DOHH2 (cell line): ENCODE data around the gene AP4E1.

Source experiments
- H3F3A ChIP-seq: fragments of 200-600 bp; sonication (generic), shearing (Covaris generic); 2 replicates; pipeline ENCODE4 v1.6.0; 2016; ENCODE audit warnings: antibody characterized with exemption, mild to moderate bottlenecking; ENCODE audit not compliant: control insufficient read depth, insufficient read depth
- H3K27ac ChIP-seq: fragments of 200-600 bp; sonication (generic); 2 replicates; pipeline ENCODE4 v1.5.1; 2014; ENCODE audit warnings: low read depth, mild to moderate bottlenecking, low read length, moderate library complexity
- H3K27me3 ChIP-seq: fragments of 200-600 bp; sonication (generic); 2 replicates; pipeline ENCODE4 v1.6.1; 2014; ENCODE audit warnings: mild to moderate bottlenecking, low read length, mixed read lengths; ENCODE audit not compliant: control insufficient read depth
- H3K36me3 ChIP-seq: fragments of 200-600 bp; sonication (generic); 2 replicates; pipeline ENCODE4 v1.6.1; 2014; ENCODE audit warnings: mild to moderate bottlenecking, low read length, moderate library complexity, mixed read lengths; ENCODE audit not compliant: control insufficient read depth
- H3K4me1 ChIP-seq: fragments of 200-600 bp; sonication (generic); 2 replicates; pipeline ENCODE4 v1.6.1; 2014; ENCODE audit warnings: mild to moderate bottlenecking, low read length, mixed read lengths; ENCODE audit not compliant: control insufficient read depth
- H3K4me2 ChIP-seq: fragments of 200-600 bp; sonication (generic); 2 replicates; pipeline ENCODE4 v1.6.0; 2014; ENCODE audit warnings: mild to moderate bottlenecking, low read length, moderate library complexity
- H3K4me3 ChIP-seq: fragments of 200-600 bp; sonication (generic); 2 replicates; pipeline ENCODE4 v1.5.1; 2014; ENCODE audit warnings: mild to moderate bottlenecking, low read length, mixed read lengths
- H3K79me2 ChIP-seq: fragments of 200-600 bp; sonication (generic); 2 replicates; pipeline ENCODE4 v1.6.1; 2014; ENCODE audit warnings: mild to moderate bottlenecking, low read length, mixed read lengths; ENCODE audit not compliant: control insufficient read depth
- H3K9me2 ChIP-seq: fragments of 200-600 bp; sonication (generic); replicated peaks from 2 replicates; pipeline ENCODE4 v1.6.1; 2014; ENCODE audit warnings: mild to moderate bottlenecking, low read length, mixed read lengths; ENCODE audit not compliant: control insufficient read depth
- H3K9me3 ChIP-seq: fragments of 200-600 bp; sonication (generic); 2 replicates; pipeline ENCODE4 v1.6.1; 2014; ENCODE audit warnings: antibody characterized with exemption, low read length, mixed read lengths; ENCODE audit not compliant: control insufficient read depth, insufficient read depth
- H4K20me1 ChIP-seq: fragments of 200-600 bp; sonication (generic); 2 replicates; pipeline ENCODE4 v1.6.0; 2014; ENCODE audit warnings: low read depth, mild to moderate bottlenecking, antibody characterized with exemption, low read length, moderate library complexity; ENCODE audit not compliant: control insufficient read depth, insufficient read depth
- CTCF ChIP-seq: fragments of 200-600 bp; sonication (generic); IDR thresholded peaks from one replicate; pipeline ENCODE4 v1.5.1; 2014; ENCODE audit warnings: antibody characterized with exemption, mild to moderate bottlenecking, low read depth, low read length; ENCODE audit not compliant: poor library complexity, severe bottlenecking
- EZH2phosphoT487 ChIP-seq: fragments of 200-600 bp; sonication (generic); IDR thresholded peaks from 2 replicates; pipeline ENCODE4 v1.6.1; 2017; ENCODE audit warnings: borderline replicate concordance, mild to moderate bottlenecking, antibody characterized with exemption, low read length, moderate library complexity, mixed read lengths

Gene AP4E1

GRCh38 chr15:50881121-50882048 is 27.1 kb upstream of the AP4E1 start:
- Histone ChIP-seq H3K4me3 (peak overlapping the region; percentile 9), H3K79me2 (no peaks in the 10 kb centered on the region), H3K36me3 (no peaks in the 10 kb centered on the region), H3K4me1 (peaks cover 63% of the 10 kb centered on the region), H3K27me3 (no peaks in the 10 kb centered on the region), H3K9me2 (no peaks in the 10 kb centered on the region), H3K9me3 (no peaks in the 10 kb centered on the region), H3K4me2 (peak overlapping the region; percentile 51), H3F3A (peaks cover 6% of the 10 kb centered on the region; the same call in 1 of the 2 replicates), H4K20me1 (no peaks in the 10 kb centered on the region), H3K27ac (no peak overlapping the region)
- TF ChIP-seq CTCF, result no peak
- no peak for TF ChIP-seq EZH2phosphoT487

GRCh38 chr15:50883903-50884302 is 24.6 kb upstream of the AP4E1 start:
- H3K4me1 ChIP-seq, result peaks cover 52% of the 10 kb centered on the region
- peak overlapping the region; percentile 12 for H3K4me3 ChIP-seq
- TF ChIP-seq CTCF (no peak), EZH2phosphoT487 (no peak)
- no peaks in the 10 kb centered on the region for H3K79me2 ChIP-seq
- no peaks in the 10 kb centered on the region for H3K36me3 ChIP-seq
- H3K4me2 ChIP-seq, result peak overlapping the region; percentile 45
- no peaks in the 10 kb centered on the region for H3K9me2 ChIP-seq
- no peaks in the 10 kb centered on the region for H3K27me3 ChIP-seq
- no peaks in the 10 kb centered on the region for H4K20me1 ChIP-seq
- peaks cover 6% of the 10 kb centered on the region; the same call in 1 of the 2 replicates for H3F3A ChIP-seq
- H3K27ac ChIP-seq, result no peak overlapping the region
- no peaks in the 10 kb centered on the region for H3K9me3 ChIP-seq

GRCh38 chr15:50884540-50884939 is 23.9 kb upstream of the AP4E1 start:
- H3K4me2 ChIP-seq, result peak overlapping the region; percentile 45
- H3K4me1 ChIP-seq, result peaks cover 47% of the 10 kb centered on the region
- peaks cover 6% of the 10 kb centered on the region; the same call in 1 of the 2 replicates for H3F3A ChIP-seq
- H3K9me2 ChIP-seq, result no peaks in the 10 kb centered on the region
- no peaks in the 10 kb centered on the region for H3K9me3 ChIP-seq
- H3K79me2 ChIP-seq, result no peaks in the 10 kb centered on the region
- no peak overlapping the region for H3K27ac ChIP-seq
- H3K4me3 ChIP-seq, result peak overlapping the region; percentile 12
- H3K27me3 ChIP-seq, result no peaks in the 10 kb centered on the region
- no peak for TF ChIP-seq CTCF
- no peak for TF ChIP-seq EZH2phosphoT487
- H4K20me1 ChIP-seq, result no peaks in the 10 kb centered on the region
- H3K36me3 ChIP-seq, result no peaks in the 10 kb centered on the region
